Kidney epithelial cell (primary cell): ENCODE results near the gene FAF1. TPM values are rescaled to one million over a fixed set of nuclear protein-coding genes. Genes with fewer than 3 reads are reported as not detected.

ENCODE experiments used
- DNase-seq: peaks from one replicate; pipeline ENCODE4 v3.0.0-alpha.2; 2010; ENCODE audit warnings: low read depth
- H3K27me3 ChIP-seq: 2 replicates; pipeline ENCODE4 v1.6.0; 2011; ENCODE audit warnings: low read length; ENCODE audit not compliant: control insufficient read depth, insufficient read depth
- H3K36me3 ChIP-seq: 2 replicates; pipeline ENCODE4 v1.5.1; 2011; ENCODE audit warnings: low read length; ENCODE audit not compliant: control insufficient read depth, insufficient read depth
- H3K4me3 ChIP-seq: 2 replicates; pipeline ENCODE4 v1.5.1; 2011; ENCODE audit warnings: low read depth, mild to moderate bottlenecking, control low read depth, low read length
- CTCF ChIP-seq: IDR thresholded peaks from 2 replicates; pipeline ENCODE4 v1.5.1; 2011; ENCODE audit warnings: mild to moderate bottlenecking, moderate library complexity, low read length, control low read depth, inconsistent platforms; ENCODE audit not compliant: insufficient read depth, poor library complexity, severe bottlenecking
- total RNA-seq: library from RNA; depleted of rRNA; stranded (reverse); fragments of >200 nt; gene quantifications from 2 replicates; pipeline ENCODE4 v1.2.3, GENCODE V29; 2015

Gene FAF1
- total RNA-seq, 1 donor from 2014 or later = 57.8 TPM

GRCh38 chr1:50447961-50448360, 512.1 kb downstream of the FAF1 start:
- Histone ChIP-seq H3K36me3 (no peaks in the 10 kb centered on the region), H3K27me3 (no peaks in the 10 kb centered on the region), H3K4me3 (no peak overlapping the region)
- TF ChIP-seq CTCF = no peak
- no peak for DNase-seq

GRCh38 chr1:50441183-50441582, 518.9 kb downstream of the FAF1 start:
- H3K27me3 ChIP-seq = no peaks in the 10 kb centered on the region

GRCh38 chr1:50438945-50439344, 521.1 kb downstream of the FAF1 start:
- Histone ChIP-seq H3K36me3 (peaks cover 2% of the 10 kb centered on the region), H3K4me3 (no peak overlapping the region), H3K27me3 (no peaks in the 10 kb centered on the region)
- no peak for DNase-seq
- TF ChIP-seq CTCF = peak; percentile 6

More at GRCh38 chr1:50441183-50441582, 518.9 kb downstream of the FAF1 start:
- TF ChIP-seq CTCF = no peak
- DNase-seq = no peak
- no peak overlapping the region for H3K4me3 ChIP-seq
- H3K36me3 ChIP-seq = peaks cover 2% of the 10 kb centered on the region

GRCh38 chr1:50436489-50436888, 523.6 kb downstream of the FAF1 start:
- H3K4me3 ChIP-seq = no peak overlapping the region
- TF ChIP-seq CTCF = no peak
- peaks cover 11% of the 10 kb centered on the region for H3K27me3 ChIP-seq
- peaks cover 2% of the 10 kb centered on the region for H3K36me3 ChIP-seq
- no peak for DNase-seq

- Histone ChIP-seq H3K4me3 (no peak overlapping the region), H3K36me3 (no peaks in the 10 kb centered on the region), H3K27me3 (peaks cover 64% of the 10 kb centered on the region)
- no peak for DNase-seq
- no peak for TF ChIP-seq CTCF
Measured at GRCh38 chr1:50430010-50430405, 530.1 kb downstream of the FAF1 start.
